ENCODE results near the gene SLC35D2.

GRCh38 chr9:96323169-96323568 is 60.3 kb downstream of the SLC35D2 start:
- TF ChIP-seq CTCF (IDR thresholded peaks at IDR 0.05) = no peak
- TF ChIP-seq ZFX (IDR thresholded peaks at IDR 0.05; ENCODE audit: borderline replicate concordance) = no peak
